H9 (cell line): ENCODE data around the gene LRP1B. TPM values are rescaled to one million over a fixed set of nuclear protein-coding genes. Genes with fewer than 3 reads are reported as not detected.

ENCODE experiments used
- DNase-seq: peaks from one replicate; pipeline ENCODE4 v3.0.0-alpha.2; 2017
- H2AFZ ChIP-seq: one replicate; pipeline ENCODE4 v1.6.1; 2013; ENCODE audit warnings: mild to moderate bottlenecking, low read length, control low read depth, moderate library complexity
- H2AK5ac ChIP-seq: 2 replicates; pipeline ENCODE4 v1.6.1; 2013; ENCODE audit warnings: low read length, control low read depth, mixed read lengths; ENCODE audit not compliant: insufficient read length
- H2BK120ac ChIP-seq: one replicate; pipeline ENCODE4 v1.6.1; 2013; ENCODE audit warnings: low read depth, mild to moderate bottlenecking, low read length, control low read depth, inconsistent platforms; ENCODE audit not compliant: poor library complexity, severe bottlenecking
- H2BK12ac ChIP-seq: 2 replicates; pipeline ENCODE4 v1.6.1; 2013; ENCODE audit warnings: low read length, control low read depth, mixed read lengths, low read depth; ENCODE audit not compliant: insufficient read length
- H2BK15ac ChIP-seq: 2 replicates; pipeline ENCODE4 v1.6.1; 2013; ENCODE audit warnings: low read depth, low read length, control low read depth
- H2BK20ac ChIP-seq: one replicate; pipeline ENCODE4 v1.6.1; 2013; ENCODE audit warnings: low read depth, mild to moderate bottlenecking, low read length, control low read depth, inconsistent platforms; ENCODE audit not compliant: poor library complexity, severe bottlenecking
- H2BK5ac ChIP-seq: 2 replicates; pipeline ENCODE4 v1.6.1; 2013; ENCODE audit warnings: low read length, control low read depth, mixed read lengths; ENCODE audit not compliant: insufficient read length
- H3K14ac ChIP-seq: 2 replicates; pipeline ENCODE4 v1.6.1; 2013; ENCODE audit warnings: low read length, control low read depth; ENCODE audit not compliant: insufficient read depth
- H3K18ac ChIP-seq: 2 replicates; pipeline ENCODE4 v1.6.1; 2013; ENCODE audit warnings: low read depth, mild to moderate bottlenecking, mixed read lengths, low read length, control low read depth; ENCODE audit not compliant: insufficient read length
- H3K23ac ChIP-seq: 2 replicates; pipeline ENCODE4 v1.6.1; 2013; ENCODE audit warnings: low read length, control low read depth, mixed read lengths, low read depth; ENCODE audit not compliant: insufficient read length
- H3K23me2 ChIP-seq: 2 replicates; pipeline ENCODE4 v1.6.1; 2013; ENCODE audit warnings: low read depth, mild to moderate bottlenecking, mixed read lengths, low read length, control low read depth; ENCODE audit not compliant: insufficient read length, poor library complexity, severe bottlenecking
- H3K27ac ChIP-seq: 2 replicates; pipeline ENCODE4 v1.5.1; 2013; ENCODE audit warnings: low read length, control low read depth, mixed read lengths, low read depth; ENCODE audit not compliant: insufficient read length
- H3K27me3 ChIP-seq: 2 replicates; pipeline ENCODE4 v1.6.1; 2013; ENCODE audit warnings: low read length, control low read depth, inconsistent platforms; ENCODE audit not compliant: insufficient read depth
- H3K4ac ChIP-seq: 2 replicates; pipeline ENCODE4 v1.6.1; 2013; ENCODE audit warnings: low read depth, mild to moderate bottlenecking, control low read depth, inconsistent platforms, low read length, moderate library complexity
- H3K4me1 ChIP-seq: 2 replicates; pipeline ENCODE4 v1.6.1; 2013; ENCODE audit warnings: low read length, control low read depth, inconsistent platforms; ENCODE audit not compliant: insufficient read depth
- H3K4me2 ChIP-seq: 2 replicates; pipeline ENCODE4 v1.6.1; 2013; ENCODE audit warnings: low read length, control low read depth, mixed read lengths; ENCODE audit not compliant: insufficient read length, insufficient read depth
- H3K56ac ChIP-seq: 2 replicates; pipeline ENCODE4 v1.6.1; 2013; ENCODE audit warnings: low read depth, mild to moderate bottlenecking, mixed read lengths, low read length, control low read depth; ENCODE audit not compliant: insufficient read length
- H3K79me1 ChIP-seq: 2 replicates; pipeline ENCODE4 v1.6.1; 2013; ENCODE audit warnings: low read depth, mild to moderate bottlenecking, moderate library complexity, low read length, control low read depth, inconsistent platforms; ENCODE audit not compliant: insufficient read depth, poor library complexity, severe bottlenecking
- H3K79me2 ChIP-seq: 2 replicates; pipeline ENCODE4 v1.6.1; 2013; ENCODE audit warnings: low read length, control low read depth, inconsistent platforms; ENCODE audit not compliant: insufficient read depth
- H3K9ac ChIP-seq: 2 replicates; pipeline ENCODE4 v1.6.1; 2013; ENCODE audit warnings: low read length, control low read depth, mixed read lengths; ENCODE audit not compliant: insufficient read length; ENCODE audit errors: extremely low read depth
- H3K9me3 ChIP-seq: one replicate; pipeline ENCODE4 v1.6.1; 2013; ENCODE audit warnings: low read depth, low read length, inconsistent platforms; ENCODE audit not compliant: control insufficient read depth
- H3T11ph ChIP-seq: one replicate; pipeline ENCODE4 v1.6.1; 2013; ENCODE audit warnings: mild to moderate bottlenecking, low read length, control low read depth, inconsistent platforms
- H4K20me1 ChIP-seq: one replicate; pipeline ENCODE4 v1.6.1; 2013; ENCODE audit not compliant: control insufficient read depth, insufficient read length, insufficient read depth
- H4K5ac ChIP-seq: 2 replicates; pipeline ENCODE4 v1.6.1; 2013; ENCODE audit warnings: low read depth, mild to moderate bottlenecking, mixed read lengths, low read length, control low read depth; ENCODE audit not compliant: insufficient read length
- H4K8ac ChIP-seq: replicated peaks from 2 replicates; pipeline ENCODE4 v1.6.1; 2013; ENCODE audit warnings: low read length, control low read depth, mixed read lengths, low read depth; ENCODE audit not compliant: insufficient read length
- H4K91ac ChIP-seq: 2 replicates; pipeline ENCODE4 v1.6.1; 2013; ENCODE audit warnings: low read depth, mild to moderate bottlenecking, moderate library complexity, mixed read lengths, low read length, control low read depth; ENCODE audit not compliant: insufficient read length
- H3K27ac Mint-ChIP-seq, 3 experiments: 2 replicates in 2 of 3; 3 replicates in 1 of 3; pipeline ENCODE4 v1.8.0; 2020 to 2021; ENCODE audit warnings: mixed read lengths in 3 of 3, mild to moderate bottlenecking in 1 of 3, moderate library complexity in 1 of 3
- H3K27me3 Mint-ChIP-seq: 2 replicates; pipeline ENCODE4 v1.8.0; 2021; ENCODE audit warnings: low read depth, mild to moderate bottlenecking, moderate library complexity, mixed read lengths
- H3K36me3 Mint-ChIP-seq, 3 experiments: 2 replicates in 2 of 3; 3 replicates in 1 of 3; pipeline ENCODE4 v1.8.0; 2020 to 2021; ENCODE audit warnings: low read depth in 3 of 3, mixed read lengths in 3 of 3; ENCODE audit not compliant: insufficient read depth in 1 of 3
- H3K4me1 Mint-ChIP-seq, 2 experiments: 2 replicates each; pipeline ENCODE4 v1.8.0; 2020; ENCODE audit warnings: mixed read lengths in 2 of 2
- H3K4me3 Mint-ChIP-seq, 2 experiments: 2 replicates in 1 of 2; 3 replicates in 1 of 2; pipeline ENCODE4 v1.8.0; 2020 to 2021; ENCODE audit warnings: mild to moderate bottlenecking in 2 of 2, mixed read lengths in 2 of 2, moderate library complexity in 1 of 2
- H3K9me3 Mint-ChIP-seq, 2 experiments: 2 replicates in 1 of 2; 3 replicates in 1 of 2; pipeline ENCODE4 v1.8.0; 2020; ENCODE audit warnings: mild to moderate bottlenecking in 2 of 2, mixed read lengths in 2 of 2, moderate library complexity in 1 of 2
- CTCF ChIP-seq: fragments of 200-600 bp; sonication (generic); conservative IDR thresholded peaks from 3 replicates; pipeline ENCODE4 v1.8.0; 2021; ENCODE audit warnings: antibody characterized with exemption, mild to moderate bottlenecking
- WGBS: extraction: QIAGEN DNeasy Blood & Tissue Kit; methylation state at CpG from one replicate; pipeline ENCODE4 v1.1.7; 2013; ENCODE audit warnings: missing lambda C conversion rate, low lambda C conversion rate, mixed read lengths; ENCODE audit not compliant: insufficient read length; ENCODE audit errors: extremely low coverage; 5-methylcytosine and 5-hydroxymethylcytosine counted together
- total RNA-seq: library from RNA; stranded (reverse); gene quantifications from 2 replicates; pipeline ENCODE4 v1.2.1, GENCODE V29; 2021

The LRP1B gene
- total RNA-seq, 1 experiment from 2014 or later = not detected

GRCh38 chr2:140759426-140760156, 1371.2 kb downstream of the LRP1B start:
- H2BK12ac ChIP-seq = no peak overlapping the region
- H4K20me1 ChIP-seq = no peaks in the 10 kb centered on the region
- WGBS = no CpG with 5 or more reads among the region's 3 CpGs
- no peak overlapping the region for H2BK5ac ChIP-seq
- no peak overlapping the region for H3K4me2 ChIP-seq
- H3K27me3 ChIP-seq = no peaks in the 10 kb centered on the region
- H3K23ac ChIP-seq = no peak overlapping the region
- no peak overlapping the region for H2BK20ac ChIP-seq
- no peak overlapping the region for H3K56ac ChIP-seq
- Mint-ChIP-seq H3K36me3 (no peaks in the 10 kb centered on the region), H3K4me1 (no peaks in the 10 kb centered on the region), H3K9me3 (no peaks in the 10 kb centered on the region; a peak in 1 of 5 replicates), H3K4me3 (no peak overlapping the region), H3K27me3 (no peaks in the 10 kb centered on the region; the same call in 1 of the 2 replicates), H3K27ac (no peak overlapping the region)
- no peak overlapping the region for H3K27ac ChIP-seq
- no peaks in the 10 kb centered on the region for H3K79me1 ChIP-seq
- H3K9ac ChIP-seq = no peak overlapping the region
- H3K4me1 ChIP-seq = no peaks in the 10 kb centered on the region
- H2AFZ ChIP-seq = no peak overlapping the region
- DNase-seq = no peak
- H3T11ph ChIP-seq = no peak overlapping the region
- no peak overlapping the region for H4K5ac ChIP-seq
- no peaks in the 10 kb centered on the region for H3K9me3 ChIP-seq
- H2BK120ac ChIP-seq = no peak overlapping the region
- H3K79me2 ChIP-seq = no peaks in the 10 kb centered on the region; the same call in 1 of the 2 replicates
- no peak overlapping the region for H4K8ac ChIP-seq
- H3K18ac ChIP-seq = no peak overlapping the region
- no peak for TF ChIP-seq CTCF
- H4K91ac ChIP-seq = no peak overlapping the region
- no peaks in the 10 kb centered on the region for H3K23me2 ChIP-seq
- no peak overlapping the region for H3K4ac ChIP-seq
- no peak overlapping the region for H2AK5ac ChIP-seq
- no peak overlapping the region for H3K14ac ChIP-seq
- H2BK15ac ChIP-seq = no peak overlapping the region
